GM12878 (cell line): ENCODE measurements around the gene BRD3. TPM values are rescaled to one million over a fixed set of nuclear protein-coding genes. Genes with fewer than 3 reads are reported as not detected.
A peak's percentile ranks its signal among the peaks of the same experiment; 100 is the strongest.

ENCODE experiments used
- ATAC-seq: fragments of 200-7000 bp; cut with Tn5 transposase; 3 replicates; pipeline ENCODE4 v1.9.1; 2020; ENCODE audit warnings: mild to moderate bottlenecking, moderate library complexity
- BruUV-seq: library from RNA; stranded (reverse); fragments of 400-500 nt; replicated peaks from 2 replicates; lab custom pipeline; 2021; lab: Mats Ljungman, UMichigan
- CTCF ChIA-PET: fragments of 300-600 bp; sonication (Branson Sonifier 250); formaldehyde crosslinking; extraction: SDS; loops from one replicate; lab custom pipeline; 2021; ENCODE audit warnings: inconsistent platforms; lab: Yijun Ruan, JAX
- POLR2A ChIA-PET: fragments of 350-600 bp; formaldehyde crosslinking; extraction: SDS; loops from one replicate; lab custom pipeline; 2021; ENCODE audit warnings: inconsistent platforms; lab: Charles Lee
- RAD21 ChIA-PET: fragments of 300-600 bp; sonication (Branson Sonifier 250); formaldehyde crosslinking; loops from one replicate; lab custom pipeline; 2023; ENCODE audit warnings: antibody characterized with exemption; ENCODE audit not compliant: unreplicated experiment; lab: Charles Lee
- SMC1A ChIA-PET: fragments of 300-600 bp; sonication (Branson Sonifier 250); formaldehyde crosslinking; loops from one replicate; lab custom pipeline; 2023; ENCODE audit not compliant: unreplicated experiment, uncharacterized antibody; lab: Charles Lee
- DNase-seq: peaks from one replicate; pipeline ENCODE4 v3.0.0-alpha.2; 2011; ENCODE audit warnings: low read depth, low spot score
- FAIRE-seq: peaks from 3 replicates; lab custom pipeline; 2011; peaks lifted over from hg19 to GRCh38; lab: Jason Lieb, UNC
- H2AFZ ChIP-seq: 2 replicates; pipeline ENCODE4 v1.6.0; 2011; ENCODE audit warnings: low read depth, low read length, control low read depth; ENCODE audit not compliant: control insufficient read depth
- H3K27ac ChIP-seq: 2 replicates; pipeline ENCODE4 v1.5.1; 2011; ENCODE audit warnings: control low read depth; ENCODE audit not compliant: control insufficient read depth, insufficient read depth
- H3K27me3 ChIP-seq, 2 experiments: replicated peaks in 1 of 2; 2 replicates each; pipeline versions ENCODE4 v1.6.0 to v1.6.1; 2011; ENCODE audit warnings: low read length in 1 of 2; ENCODE audit not compliant: control insufficient read depth in 2 of 2, insufficient read depth in 2 of 2
- H3K36me3 ChIP-seq, 2 experiments: 2 replicates each; pipeline ENCODE4 v1.5.1; 2011; ENCODE audit warnings: low read length in 1 of 2; ENCODE audit not compliant: control insufficient read depth in 2 of 2, insufficient read depth in 2 of 2
- H3K4me1 ChIP-seq: 2 replicates; pipeline ENCODE4 v1.6.1; 2011; ENCODE audit warnings: mild to moderate bottlenecking, low read length, moderate library complexity, mixed read lengths; ENCODE audit not compliant: control insufficient read depth, insufficient read depth
- H3K4me2 ChIP-seq: 2 replicates; pipeline ENCODE4 v1.6.0; 2011; ENCODE audit warnings: control low read depth; ENCODE audit not compliant: control insufficient read depth, insufficient read depth
- H3K4me3 ChIP-seq: fragments of 200-600 bp; sonication (generic); 2 replicates; pipeline ENCODE4 v1.5.1; 2016
- H3K79me2 ChIP-seq: 2 replicates; pipeline ENCODE4 v1.6.0; 2011; ENCODE audit warnings: low read length; ENCODE audit not compliant: control insufficient read depth, insufficient read depth
- H3K9ac ChIP-seq: 2 replicates; pipeline ENCODE4 v1.8.0; 2011; ENCODE audit warnings: low read length, control low read depth, mixed read lengths; ENCODE audit not compliant: control insufficient read depth, insufficient read depth
- H3K9me3 ChIP-seq: replicated peaks from 3 replicates; pipeline ENCODE4 v1.5.1; 2011; ENCODE audit warnings: mild to moderate bottlenecking, low read length; ENCODE audit not compliant: control insufficient read depth, insufficient read depth
- H4K20me1 ChIP-seq: 2 replicates; pipeline ENCODE4 v1.6.0; 2011; ENCODE audit not compliant: control insufficient read depth, insufficient read depth
- ATF7 ChIP-seq: fragments of 450-650 bp; IDR thresholded peaks from 2 replicates; pipeline ENCODE4 v1.6.1; 2016; ENCODE audit warnings: low read depth, mild to moderate bottlenecking
- CBX5 ChIP-seq: sonication (generic); IDR thresholded peaks from 2 replicates; pipeline ENCODE4 v1.6.1; 2016; ENCODE audit warnings: low read depth, moderate library complexity, mild to moderate bottlenecking, inconsistent platforms
- CHD1 ChIP-seq: IDR thresholded peaks from 2 replicates; pipeline ENCODE4 v1.6.1; 2012; ENCODE audit warnings: low read depth, low read length, improper control_type of control experiment
- CHD4 ChIP-seq: fragments of 200-600 bp; sonication (generic); IDR thresholded peaks from 2 replicates; pipeline ENCODE4 v1.6.1; 2016; ENCODE audit warnings: mild to moderate bottlenecking
- DPF2 ChIP-seq: fragments of 450-650 bp; IDR thresholded peaks from 2 replicates; pipeline ENCODE4 v1.6.1; 2017; ENCODE audit warnings: mild to moderate bottlenecking
- E2F4 ChIP-seq: IDR thresholded peaks from 2 replicates; pipeline ENCODE4 v1.6.1; 2012; ENCODE audit warnings: low read depth, low read length, improper control_type of control experiment
- EGR1 ChIP-seq, 2 experiments: IDR thresholded peaks; 1 replicate in 1 of 2; 2 replicates in 1 of 2; pipeline ENCODE4 v1.6.1; 2011 to 2012; ENCODE audit warnings: low read depth in 2 of 2, low read length in 2 of 2, borderline replicate concordance in 1 of 2, mild to moderate bottlenecking in 1 of 2, moderate library complexity in 1 of 2
- HDAC2 ChIP-seq: fragments of 200-600 bp; sonication (generic); IDR thresholded peaks from 2 replicates; pipeline ENCODE4 v1.6.1; 2017
- IKZF1 ChIP-seq: fragments of 450-650 bp; conservative IDR thresholded peaks from 2 replicates; pipeline ENCODE4 v1.6.1; 2017; ENCODE audit warnings: antibody characterized with exemption, mild to moderate bottlenecking
- IRF4 ChIP-seq: IDR thresholded peaks from 2 replicates; pipeline ENCODE4 v1.6.1; 2011; ENCODE audit warnings: low read depth, low read length
- JUND ChIP-seq: IDR thresholded peaks from 2 replicates; pipeline ENCODE4 v1.6.1; 2012; ENCODE audit warnings: low read depth, mild to moderate bottlenecking, low read length, improper control_type of control experiment, moderate library complexity
- KLF5 ChIP-seq: fragments of 450-650 bp; IDR thresholded peaks from 2 replicates; pipeline ENCODE4 v1.6.1; 2014; ENCODE audit warnings: mild to moderate bottlenecking; ENCODE audit not compliant: partially characterized antibody
- MAX ChIP-seq: IDR thresholded peaks from 2 replicates; pipeline ENCODE4 v1.6.1; 2012; ENCODE audit warnings: low read depth, low read length, improper control_type of control experiment
- MEF2A ChIP-seq: IDR thresholded peaks from 2 replicates; pipeline ENCODE4 v1.6.1; 2011; ENCODE audit warnings: low read depth, mild to moderate bottlenecking, low read length, moderate library complexity; ENCODE audit not compliant: insufficient read depth
- NBN ChIP-seq: fragments of 450-650 bp; IDR thresholded peaks from 2 replicates; pipeline ENCODE4 v1.6.1; 2016
- NKRF ChIP-seq: fragments of 450-650 bp; conservative IDR thresholded peaks from 2 replicates; pipeline ENCODE4 v1.6.1; 2017; ENCODE audit warnings: mild to moderate bottlenecking, moderate library complexity
- PAX8 ChIP-seq: fragments of 450-650 bp; IDR thresholded peaks from 2 replicates; pipeline ENCODE4 v1.6.1; 2017; ENCODE audit warnings: mild to moderate bottlenecking, moderate library complexity
- POLR2A ChIP-seq: IDR thresholded peaks from 2 replicates; pipeline ENCODE4 v1.6.1; 2011; ENCODE audit warnings: low read depth, mild to moderate bottlenecking, low read length
- RUNX3 ChIP-seq: IDR thresholded peaks from 2 replicates; pipeline ENCODE4 v1.6.1; 2012; ENCODE audit warnings: low read length, inconsistent platforms
- SIN3A ChIP-seq: IDR thresholded peaks from 2 replicates; pipeline ENCODE4 v1.6.1; 2012; ENCODE audit warnings: low read depth, low read length, improper control_type of control experiment
- SPI1 ChIP-seq: IDR thresholded peaks from 2 replicates; pipeline ENCODE4 v1.6.1; 2011; ENCODE audit warnings: low read depth, mild to moderate bottlenecking, low read length, moderate library complexity, borderline replicate concordance; ENCODE audit not compliant: insufficient read depth
- YY1 ChIP-seq: IDR thresholded peaks from 2 replicates; pipeline ENCODE4 v1.6.1; 2011; ENCODE audit warnings: low read depth, mild to moderate bottlenecking, low read length
- WGBS: methylation state at CpG from one replicate; pipeline ENCODE4 v1.1.6; 2016; ENCODE audit warnings: low lambda C conversion rate; ENCODE audit not compliant: insufficient replicate concordance, insufficient coverage; ENCODE audit errors: missing lambda C conversion rate; 5-methylcytosine and 5-hydroxymethylcytosine counted together
- in situ Hi-C: fragments of 300-500 bp; cut with MboI; formaldehyde crosslinking; loops from 9 replicates; pipeline ENCODE4 v1.14.3; 2018; ENCODE audit warnings: mixed read lengths
- intact Hi-C: fragments of 100-400 bp; cut with micrococcal nuclease; formaldehyde crosslinking; loops from one replicate; pipeline ENCODE4 v1.14.2; 2022; ENCODE audit not compliant: unreplicated experiment
- polyA plus RNA-seq, 11 experiments: library from polyadenylated mRNA; depleted of rRNA in 4 of 11; unstranded in 6 of 11; stranded (reverse) in 5 of 11; fragments of >200 nt; fragmentation: Nextera tagmentation in 4 of 11; fragmentation: Illumina TruSeq in 1 of 11; extraction: Ambion mirVana in 4 of 11; extraction: Trizol in 1 of 11; gene quantifications; 1 replicate in 1 of 11; 2 replicates in 10 of 11; pipeline versions ENCODE4 v1.2.1 to v1.2.3, GENCODE V29; 2011 to 2016; ENCODE audit warnings: inconsistent platforms in 2 of 11, missing spikeins in 2 of 11, low read depth in 1 of 11
- total RNA-seq, 4 experiments: library from RNA; depleted of rRNA in 3 of 4; stranded (reverse); fragments of >200 nt in 3 of 4; fragmentation: Illumina TruSeq in 1 of 4; extraction: Trizol in 1 of 4; gene quantifications; 2 replicates each; pipeline versions ENCODE4 v1.2.1 to v1.2.3, GENCODE V29; 2013 to 2021

Gene BRD3
- total and polyA plus RNA-seq, 10 of the 15 experiments (the other 5 are each of a cell fraction or from before 2014, with no cell fraction given) = 0.53 to 20.8 (median 4.8) TPM

GRCh38 chr9:134066913-134067851, 644 bp downstream of the BRD3 start:
- H3K4me2 ChIP-seq = peak overlapping the region; percentile 83
- intact Hi-C loops (no loop called here), in situ Hi-C loops (no loop called here)
- FAIRE-seq (no peak), DNase-seq (no peak), ATAC-seq (no peak; the same call in 1 of the 3 replicates)
- ChIA-PET POLR2A (interaction anchor here (0.7 to 0.8 kb wide), 2 partner anchors 41 to 69 kb away, joined by 3 to 5 read pairs; partner anchors contain the start of gene WDR5), SMC1A (no interaction called here), RAD21 (interaction anchor here (1.2 to 1.3 kb wide), 2 partner anchors 25 to 74 kb away, joined by 3 to 4 read pairs; no protein-coding TSS in a partner anchor), CTCF (interaction anchor here (0.7 to 1.5 kb wide), 3 partner anchors 11 to 344 kb away, joined by 5 to 8 read pairs (median 5); partner anchors contain the start of gene WDR5)
- BruUV-seq = no TSS peak
- H3K9me3 ChIP-seq = no peaks in the 10 kb centered on the region
- H3K9ac ChIP-seq = peak overlapping the region; percentile 94
- peaks cover 31% of the 10 kb centered on the region for H3K79me2 ChIP-seq
- H2AFZ ChIP-seq = peak overlapping the region; percentile 54
- 0 out of 2 replicates have a peak, but pooled peaks cover 3% of the 10 kb centered on the region for H3K4me1 ChIP-seq
- 1% methylated on average over 77 of the region's 126 CpGs for WGBS
- H3K36me3 ChIP-seq = no peaks in the 10 kb centered on the region
- peak overlapping the region; percentile 93 for H3K4me3 ChIP-seq
- peak overlapping the region; percentile 82 for H3K27ac ChIP-seq
- H4K20me1 ChIP-seq = peaks cover 5% of the 10 kb centered on the region
- peaks cover 3% of the 10 kb centered on the region in 2 experiments; a peak in 2 of 4 replicates for H3K27me3 ChIP-seq
- TF ChIP-seq CHD1 (0 out of 2 replicates have a peak, but pooled peaks have one; percentile 42), RUNX3 (no peak), PAX8 (no peak), KLF5 (no peak), CHD4 (no peak), NKRF (0 out of 2 replicates have a peak, but pooled peaks have one; percentile 27), YY1 (peak; percentile 89), E2F4 (no peak), EGR1 (IDR thresholded peaks at IDR 0.05; ENCODE audit: borderline replicate concordance in 1 of 2, low read depth in 2 of 2, low read length in 2 of 2) (no peak), SIN3A (no peak; the same call in 1 of the 2 replicates), SPI1 (0 out of 2 replicates have a peak, but pooled peaks have one; percentile 26), IRF4 (no peak), DPF2 (0 out of 2 replicates have a peak, but pooled peaks have one; percentile 33), CBX5 (no peak), JUND (no peak), IKZF1 (peak; percentile 46; the same call in 1 of the 2 replicates), ATF7 (no peak), POLR2A (peak; percentile 8; the same call in 1 of the 2 replicates), MAX (peak; percentile 20; the same call in 1 of the 2 replicates), NBN (no peak), HDAC2 (no peak), MEF2A (no peak)
